Testis (tissue), 3 donors: ENCODE results near the gene RRP36. TPM values are rescaled to one million over a fixed set of nuclear protein-coding genes. Genes with fewer than 3 reads are reported as not detected.

Source experiments
- DNase-seq: peaks from one replicate; pipeline ENCODE4 v3.0.0-alpha.2; 2019
- H3K27ac ChIP-seq, 2 donors: fragments of 200-600 bp; sonication (generic); one replicate each; pipeline ENCODE4 v1.5.1; 2019
- H3K27me3 ChIP-seq: fragments of 200-600 bp; sonication (generic); one replicate; pipeline ENCODE4 v1.5.1; 2019
- H3K36me3 ChIP-seq: fragments of 200-600 bp; sonication (generic); one replicate; pipeline ENCODE4 v1.5.1; 2017; ENCODE audit warnings: low read depth; ENCODE audit errors: missing control alignments
- H3K4me1 ChIP-seq: fragments of 200-600 bp; sonication (generic); one replicate; pipeline ENCODE4 v1.5.1; 2019
- H3K4me3 ChIP-seq, 2 donors: fragments of 200-600 bp; sonication (generic); one replicate each; pipeline ENCODE4 v1.5.1; 2017 to 2019
- H3K9me3 ChIP-seq: fragments of 200-600 bp; sonication (generic); one replicate; pipeline ENCODE4 v1.5.1; 2017
- CTCF ChIP-seq, 3 experiments: fragments of 450-650 bp in 2 of 3; fragments of 200-600 bp in 1 of 3; sonication (generic) in 1 of 3; IDR thresholded peaks; one replicate each; pipeline ENCODE4 v1.5.1; 2016 to 2019; ENCODE audit warnings: antibody characterized with exemption in 3 of 3, mild to moderate bottlenecking in 2 of 3, moderate library complexity in 1 of 3
- POLR2A ChIP-seq: fragments of 450-650 bp; IDR thresholded peaks from one replicate; pipeline ENCODE4 v1.6.1; 2017; ENCODE audit warnings: antibody characterized with exemption, mild to moderate bottlenecking, moderate library complexity
- WGBS, 2 donors: methylation state at CpG; one replicate each; pipeline ENCODE4 v1.1.5; 2018; 5-methylcytosine and 5-hydroxymethylcytosine counted together
- intact Hi-C: fragments of 100-400 bp; cut with DNase I; formaldehyde crosslinking; loops from one replicate; pipeline ENCODE4 v1.15.1; 2023; ENCODE audit warnings: low total_unique reads
- polyA plus RNA-seq: library from polyadenylated mRNA; stranded (reverse); fragments of 350-450 nt; fragmentation: Illumina TruSeq; extraction: RNeasy Lipid Tissue Mini Kit (QIAGEN cat#74804); gene quantifications from one replicate; pipeline ENCODE4 v1.2.3, GENCODE V29; 2014; ENCODE audit warnings: low read depth, low replicate concordance; ENCODE audit not compliant: insufficient read depth
- total RNA-seq, 2 donors: library from RNA; depleted of rRNA; stranded (reverse); fragments of >200 nt; gene quantifications; one replicate each; pipeline ENCODE4 v1.2.3, GENCODE V29; 2016

Gene RRP36
- total and polyA plus RNA-seq, 3 donors from 2014 or later = 34.2 to 49.5 (median 39.9) TPM

GRCh38 chr6:43005844-43006243 lies 15.6 kb upstream of the RRP36 start:
- intact Hi-C loops = no loop called here
- TF ChIP-seq POLR2A (no peak), CTCF (IDR thresholded peaks at IDR 0.05) (no peak)
- Histone ChIP-seq H3K36me3 (no peaks in the 10 kb centered on the region), H3K9me3 (no peaks in the 10 kb centered on the region), H3K4me1 (no peaks in the 10 kb centered on the region), H3K4me3 (no peak overlapping the region), H3K27me3 (no peaks in the 10 kb centered on the region), H3K27ac (no peak overlapping the region)
- no peak for DNase-seq
- 81 to 88% methylated on average over 5 of the region's 5 CpGs for WGBS, 2 donors

GRCh38 chr6:43006251-43006650 lies 15.2 kb upstream of the RRP36 start:
- no peak overlapping the region for H3K4me3 ChIP-seq
- TF ChIP-seq CTCF (IDR thresholded peaks at IDR 0.05) = no peak
- no peak for TF ChIP-seq POLR2A
- intact Hi-C loops = no loop called here
- no peaks in the 10 kb centered on the region for H3K27me3 ChIP-seq
- no peak for DNase-seq
- no peaks in the 10 kb centered on the region for H3K36me3 ChIP-seq
- no peak overlapping the region for H3K27ac ChIP-seq
- no peaks in the 10 kb centered on the region for H3K9me3 ChIP-seq
- WGBS, 2 donors = 90 to 95% methylated on average over 9 to 11 of the region's 11 CpGs
- H3K4me1 ChIP-seq = no peaks in the 10 kb centered on the region

GRCh38 chr6:43007126-43007525 lies 14.3 kb upstream of the RRP36 start:
- H3K27me3 ChIP-seq = no peaks in the 10 kb centered on the region
- H3K4me3 ChIP-seq = no peak overlapping the region
- TF ChIP-seq POLR2A = no peak
- no peak for TF ChIP-seq CTCF (IDR thresholded peaks at IDR 0.05)
- DNase-seq = no peak
- 82 to 84% methylated on average over 6 to 9 of the region's 9 CpGs for WGBS, 2 donors
- no peaks in the 10 kb centered on the region for H3K36me3 ChIP-seq
- H3K4me1 ChIP-seq = no peaks in the 10 kb centered on the region
- H3K9me3 ChIP-seq = no peaks in the 10 kb centered on the region
- intact Hi-C loops = no loop called here
- H3K27ac ChIP-seq = no peak overlapping the region

GRCh38 chr6:43009124-43009523 lies 12.3 kb upstream of the RRP36 start:
- TF ChIP-seq POLR2A = no peak
- TF ChIP-seq CTCF (IDR thresholded peaks at IDR 0.05) = peak; percentile 18 to 45 (median 44)
- intact Hi-C loops = no loop called here
- peaks cover 9% of the 10 kb centered on the region for H3K4me1 ChIP-seq
- no peaks in the 10 kb centered on the region for H3K9me3 ChIP-seq
- H3K36me3 ChIP-seq = no peaks in the 10 kb centered on the region
- peak; percentile 85 for DNase-seq
- no peak overlapping the region for H3K27ac ChIP-seq
- WGBS, 2 donors = 50 to 62% methylated on average over 6 of the region's 6 CpGs
- no peaks in the 10 kb centered on the region for H3K27me3 ChIP-seq
- no peak overlapping the region for H3K4me3 ChIP-seq

GRCh38 chr6:43011207-43011606 lies 10.2 kb upstream of the RRP36 start:
- 61 to 74% methylated on average over 6 of the region's 6 CpGs for WGBS, 2 donors
- TF ChIP-seq POLR2A (no peak), CTCF (IDR thresholded peaks at IDR 0.05) (no peak)
- Histone ChIP-seq H3K4me1 (peaks cover 24% of the 10 kb centered on the region), H3K36me3 (no peaks in the 10 kb centered on the region), H3K4me3 (no peak overlapping the region), H3K27me3 (no peaks in the 10 kb centered on the region), H3K27ac (no peak overlapping the region), H3K9me3 (no peaks in the 10 kb centered on the region)
- DNase-seq = no peak
- intact Hi-C loops = loop anchor here (5.0 kb wide), 1 partner anchor 131 kb away; no protein-coding TSS in a partner anchor
